SU-DHL-6 (cell line): Measurements from ENCODE around the gene CCDC136.

Source experiments
- CTCF ChIP-seq: fragments of 200-600 bp; sonication (generic); IDR thresholded peaks from one replicate; pipeline ENCODE4 v1.5.1; 2017; ENCODE audit warnings: antibody characterized with exemption, mild to moderate bottlenecking, low read length, moderate library complexity; ENCODE audit not compliant: insufficient read depth, poor library complexity, severe bottlenecking
- EZH2phosphoT487 ChIP-seq: fragments of 200-600 bp; sonication (generic), shearing (Covaris generic); conservative IDR thresholded peaks from 2 replicates; pipeline ENCODE4 v1.6.1; 2018; ENCODE audit warnings: mild to moderate bottlenecking, antibody characterized with exemption, low read length, moderate library complexity, mixed read lengths

- TF ChIP-seq CTCF (no peak), EZH2phosphoT487 (no peak)
Observed at GRCh38 chr7:128770233-128770632, 21.5 kb upstream of the CCDC136 start.
